ENCODE measurements around the gene PRKG1.

The PRKG1 gene

DNA sequence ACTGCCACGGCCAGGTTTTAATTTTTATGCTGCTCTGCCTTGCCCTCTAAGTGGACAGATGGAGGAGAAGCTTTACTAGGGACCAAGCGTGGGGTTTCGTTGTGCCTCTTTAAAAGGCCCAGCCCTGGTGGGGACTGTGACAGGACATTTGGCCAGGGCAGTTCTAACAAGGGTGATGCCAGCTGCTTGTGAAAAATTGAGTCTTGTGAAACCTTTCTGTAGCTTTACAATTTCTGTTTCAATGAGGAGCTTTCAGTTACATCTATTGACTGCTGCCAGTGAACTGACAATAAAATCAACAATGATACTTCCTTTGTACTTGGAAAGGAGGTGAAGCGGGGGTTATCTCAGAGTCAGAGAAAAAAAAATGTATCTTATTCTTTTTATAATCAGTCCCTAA lies 858.2 kb downstream of the PRKG1 start:
- H3K4me1 ChIP-seq (ENCODE audit: insufficient read depth, low read length): peaks cover 5% of the 10 kb centered on the region
- no peaks in the 10 kb centered on the region for H3K9me3 ChIP-seq (ENCODE audit: low read length)
- no peaks in the 10 kb centered on the region for H3K36me3 ChIP-seq (ENCODE audit: insufficient read depth, low read length)
- no peak overlapping the region for H3K4me3 ChIP-seq (ENCODE audit: low read length)
- no peaks in the 10 kb centered on the region for H3K27me3 ChIP-seq (ENCODE audit: insufficient read depth, low read length)
- H2AFZ ChIP-seq (ENCODE audit: low read depth, low read length): no peak overlapping the region

DNA sequence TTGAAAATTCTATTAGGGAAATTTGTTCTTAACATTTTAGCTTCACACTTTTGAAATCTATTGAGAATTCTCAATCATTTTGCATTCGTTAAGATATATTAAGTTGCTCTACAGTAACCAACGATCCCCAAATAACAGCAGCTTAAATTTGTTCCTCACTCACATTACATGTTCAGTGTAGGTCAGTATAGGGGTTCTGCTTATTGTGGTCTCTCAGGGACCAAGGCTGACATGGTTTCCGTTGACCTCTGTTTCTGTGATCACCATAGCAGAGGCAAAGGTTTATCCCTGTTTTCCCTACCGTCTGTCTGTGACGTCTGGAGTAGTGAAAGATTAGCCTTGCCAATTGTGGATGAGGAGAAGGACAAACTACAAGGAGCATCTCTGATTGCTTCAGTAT lies 860.1 kb downstream of the PRKG1 start:
- H3K36me3 ChIP-seq (ENCODE audit: insufficient read depth, low read length): no peaks in the 10 kb centered on the region
- no peak overlapping the region for H2AFZ ChIP-seq (ENCODE audit: low read depth, low read length)
- no peaks in the 10 kb centered on the region for H3K27me3 ChIP-seq (ENCODE audit: insufficient read depth, low read length)
- no peaks in the 10 kb centered on the region for H3K9me3 ChIP-seq (ENCODE audit: low read length)
- peaks cover 5% of the 10 kb centered on the region for H3K4me1 ChIP-seq (ENCODE audit: insufficient read depth, low read length)
- no peak overlapping the region for H3K4me3 ChIP-seq (ENCODE audit: low read length)

DNA sequence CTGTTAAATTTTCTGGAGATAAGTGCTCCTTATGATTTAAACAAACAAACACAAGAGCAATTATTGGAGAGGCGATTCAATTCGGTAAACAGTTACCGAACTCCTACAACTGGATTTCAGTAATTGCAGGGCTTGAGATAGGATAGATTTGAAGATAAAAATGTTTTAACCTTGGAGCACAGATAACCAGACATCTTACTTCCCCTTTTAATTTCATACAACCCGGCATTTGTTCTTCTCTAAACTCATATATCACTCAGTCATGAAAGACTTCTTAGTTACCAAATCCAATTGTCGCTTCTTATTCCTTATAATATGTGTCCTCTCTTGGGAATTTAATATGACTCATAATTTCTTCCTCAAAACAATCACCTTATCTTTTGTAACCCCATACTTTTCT lies 861.1 kb downstream of the PRKG1 start:
- no peaks in the 10 kb centered on the region for H3K9me3 ChIP-seq (ENCODE audit: low read length)
- H3K27me3 ChIP-seq (ENCODE audit: insufficient read depth, low read length): no peaks in the 10 kb centered on the region
- H2AFZ ChIP-seq (ENCODE audit: low read depth, low read length): no peak overlapping the region
- no peaks in the 10 kb centered on the region for H3K36me3 ChIP-seq (ENCODE audit: insufficient read depth, low read length)
- no peak overlapping the region for H3K4me3 ChIP-seq (ENCODE audit: low read length)
- H3K4me1 ChIP-seq (ENCODE audit: insufficient read depth, low read length): peaks cover 5% of the 10 kb centered on the region

DNA sequence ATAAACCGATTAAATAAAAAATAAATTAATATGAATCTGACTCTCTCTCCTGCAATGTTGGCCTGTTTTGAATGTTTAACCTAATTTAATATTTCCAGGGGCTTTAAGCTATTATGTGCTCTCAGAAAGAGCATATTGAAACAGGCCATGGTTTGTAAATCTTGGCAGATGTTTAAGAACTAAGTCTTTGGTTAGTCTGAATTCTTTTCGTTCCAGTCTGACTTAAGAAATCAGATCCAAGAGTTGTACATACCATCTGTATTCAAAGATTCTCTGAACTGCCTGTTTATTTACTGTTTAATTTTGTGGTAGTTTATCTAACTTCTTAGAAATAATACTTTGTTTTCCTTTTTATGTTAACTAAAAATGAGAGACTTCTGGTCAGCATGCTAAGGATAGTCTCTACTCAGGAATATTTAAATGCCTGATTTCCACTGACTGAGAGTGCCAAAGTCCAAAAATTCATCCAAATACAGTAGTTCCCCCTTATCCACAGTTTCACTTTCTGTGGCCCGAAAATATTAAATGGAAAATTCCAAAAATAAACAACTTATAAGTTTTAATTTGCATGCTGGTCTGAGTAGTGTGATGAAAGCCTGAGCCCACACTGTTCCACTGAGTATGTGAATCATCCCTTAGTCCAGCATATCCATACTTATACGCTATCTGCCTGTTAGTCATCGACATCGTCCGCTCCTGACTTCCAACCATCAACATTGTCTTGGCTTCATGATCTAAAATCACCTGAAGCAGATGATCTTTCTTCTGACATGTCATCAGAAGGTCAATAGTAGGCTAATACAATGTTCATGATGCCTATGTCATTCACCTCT lies 863.2 kb downstream of the PRKG1 start:
- H3K9me3 ChIP-seq (ENCODE audit: low read length): no peaks in the 10 kb centered on the region
- no peaks in the 10 kb centered on the region for H3K36me3 ChIP-seq (ENCODE audit: insufficient read depth, low read length)
- no peaks in the 10 kb centered on the region for H3K27me3 ChIP-seq (ENCODE audit: insufficient read depth, low read length)
- H3K4me3 ChIP-seq (ENCODE audit: low read length): no peak overlapping the region
- no peak overlapping the region for H2AFZ ChIP-seq (ENCODE audit: low read depth, low read length)
- H3K4me1 ChIP-seq (ENCODE audit: insufficient read depth, low read length): peaks cover 3% of the 10 kb centered on the region

DNA sequence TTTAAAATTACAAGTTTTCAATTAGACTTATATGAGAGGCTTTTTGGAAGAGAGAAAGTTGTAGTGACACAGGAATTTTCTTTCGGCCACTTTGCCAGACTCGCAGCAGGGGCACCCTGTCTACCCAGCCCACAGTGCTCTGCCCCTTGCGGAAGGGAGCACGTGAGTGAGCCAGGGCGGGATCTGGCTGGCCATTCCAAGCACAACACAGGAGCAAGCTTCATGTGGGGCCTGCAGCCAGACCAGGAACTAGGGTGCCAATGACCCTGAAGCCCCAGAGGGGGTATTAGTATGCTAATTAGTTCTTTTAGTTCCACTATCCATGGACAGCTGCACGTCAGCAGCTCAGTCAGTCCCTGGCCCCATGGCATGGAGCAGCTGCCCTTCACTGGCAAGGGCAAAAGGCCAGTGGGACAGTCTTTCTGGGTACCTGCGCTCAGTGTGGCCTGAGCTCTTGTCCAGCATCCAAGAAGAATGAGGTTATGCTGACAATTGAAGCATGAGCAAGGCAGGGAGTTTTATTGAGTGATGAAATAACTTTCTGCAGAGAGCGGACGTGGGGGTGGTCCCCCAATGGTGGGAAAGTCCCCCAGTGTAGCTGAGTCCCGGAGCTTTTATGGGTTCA lies 876.2 kb downstream of the PRKG1 start:
- H3K27me3 ChIP-seq (ENCODE audit: insufficient read depth, low read length): no peaks in the 10 kb centered on the region
- H2AFZ ChIP-seq (ENCODE audit: low read depth, low read length): no peak overlapping the region
- no peak overlapping the region for H3K4me3 ChIP-seq (ENCODE audit: low read length)
- no peaks in the 10 kb centered on the region for H3K36me3 ChIP-seq (ENCODE audit: insufficient read depth, low read length)
- H3K9me3 ChIP-seq (ENCODE audit: low read length): peaks cover 2% of the 10 kb centered on the region
- H3K4me1 ChIP-seq (ENCODE audit: insufficient read depth, low read length): no peaks in the 10 kb centered on the region

DNA sequence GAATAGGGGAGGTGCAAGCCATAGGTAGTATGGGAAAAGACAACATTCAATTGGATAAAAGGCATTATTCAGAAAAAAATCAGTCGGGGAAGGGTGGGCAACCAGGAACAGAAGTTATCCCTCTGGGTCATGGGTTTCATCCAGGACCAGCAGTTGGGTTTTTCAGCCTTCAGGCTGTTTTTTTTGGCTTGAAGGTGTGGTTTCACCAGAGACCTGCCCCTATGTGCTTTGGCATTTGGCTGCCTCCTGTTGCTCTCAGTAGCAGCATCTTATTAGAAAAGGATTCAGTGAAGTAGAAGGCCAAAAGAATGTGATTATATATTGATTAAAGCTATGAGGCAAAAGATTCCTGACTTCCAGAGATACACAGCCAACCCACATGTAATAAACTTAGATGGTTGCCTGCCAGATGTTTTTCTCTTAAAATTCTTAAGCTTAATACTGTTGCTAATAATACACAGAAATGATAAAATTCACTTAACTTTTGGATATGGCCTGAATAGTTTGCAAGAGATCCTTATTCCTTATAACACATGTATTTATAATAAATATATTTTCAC lies 876.8 kb downstream of the PRKG1 start:
- Histone ChIP-seq H3K4me1 (ENCODE audit: insufficient read depth, low read length) (no peaks in the 10 kb centered on the region), H3K36me3 (ENCODE audit: insufficient read depth, low read length) (no peaks in the 10 kb centered on the region), H3K27me3 (ENCODE audit: insufficient read depth, low read length) (no peaks in the 10 kb centered on the region)

DNA sequence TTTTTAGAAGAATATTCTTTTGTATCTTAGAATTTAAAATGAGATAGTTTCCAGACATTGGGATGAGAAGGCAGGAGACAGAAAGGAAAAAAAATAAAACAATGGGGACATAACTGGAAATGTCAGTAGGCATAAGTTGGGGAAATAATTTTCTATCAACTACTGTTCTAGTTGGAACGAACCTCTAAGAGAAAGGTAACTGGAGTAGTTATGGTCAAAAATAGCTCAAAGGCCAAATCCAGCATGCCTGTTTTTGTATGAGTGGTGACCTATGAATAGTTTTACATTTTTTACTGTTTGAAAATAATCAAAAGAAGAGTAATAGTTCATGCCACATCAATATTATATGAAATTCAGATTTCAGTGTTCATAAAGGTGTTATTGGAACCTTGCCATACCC lies 877.3 kb downstream of the PRKG1 start:
- H3K4me1 ChIP-seq (ENCODE audit: insufficient read depth, low read length): no peaks in the 10 kb centered on the region
- no peaks in the 10 kb centered on the region for H3K27me3 ChIP-seq (ENCODE audit: insufficient read depth, low read length)
- H2AFZ ChIP-seq (ENCODE audit: low read depth, low read length): no peak overlapping the region
- no peaks in the 10 kb centered on the region for H3K36me3 ChIP-seq (ENCODE audit: insufficient read depth, low read length)
- H3K9me3 ChIP-seq (ENCODE audit: low read length): peaks cover 2% of the 10 kb centered on the region
- no peak overlapping the region for H3K4me3 ChIP-seq (ENCODE audit: low read length)

More for the DNA sequence above, 876.8 kb downstream of the PRKG1 start:
- Histone ChIP-seq H2AFZ (ENCODE audit: low read depth, low read length) (no peak overlapping the region), H3K9me3 (ENCODE audit: low read length) (peaks cover 2% of the 10 kb centered on the region), H3K4me3 (ENCODE audit: low read length) (no peak overlapping the region)

DNA sequence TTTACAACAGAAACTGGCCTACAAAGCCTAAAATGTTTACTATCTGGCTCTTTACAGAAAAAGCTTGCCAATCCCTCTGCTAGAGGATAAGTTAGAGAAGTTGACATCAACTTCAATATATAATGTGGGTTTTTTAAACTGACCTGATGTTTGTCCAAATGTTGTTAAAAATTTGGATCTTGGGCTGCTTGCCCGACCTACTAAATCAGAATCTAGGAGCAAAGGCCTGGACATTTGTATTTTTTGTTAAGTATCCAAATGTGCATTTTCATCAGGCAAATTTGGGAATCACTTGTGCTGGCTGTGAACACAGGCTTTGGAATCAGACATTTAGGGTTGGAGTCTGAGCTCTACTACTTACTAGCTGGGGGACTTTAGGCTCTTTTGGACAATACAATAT lies 877.8 kb downstream of the PRKG1 start:
- Histone ChIP-seq H2AFZ (ENCODE audit: low read depth, low read length) (no peak overlapping the region), H3K9me3 (ENCODE audit: low read length) (peaks cover 2% of the 10 kb centered on the region), H3K27me3 (ENCODE audit: insufficient read depth, low read length) (no peaks in the 10 kb centered on the region), H3K4me1 (ENCODE audit: insufficient read depth, low read length) (no peaks in the 10 kb centered on the region), H3K4me3 (ENCODE audit: low read length) (no peak overlapping the region), H3K36me3 (ENCODE audit: insufficient read depth, low read length) (no peaks in the 10 kb centered on the region)

DNA sequence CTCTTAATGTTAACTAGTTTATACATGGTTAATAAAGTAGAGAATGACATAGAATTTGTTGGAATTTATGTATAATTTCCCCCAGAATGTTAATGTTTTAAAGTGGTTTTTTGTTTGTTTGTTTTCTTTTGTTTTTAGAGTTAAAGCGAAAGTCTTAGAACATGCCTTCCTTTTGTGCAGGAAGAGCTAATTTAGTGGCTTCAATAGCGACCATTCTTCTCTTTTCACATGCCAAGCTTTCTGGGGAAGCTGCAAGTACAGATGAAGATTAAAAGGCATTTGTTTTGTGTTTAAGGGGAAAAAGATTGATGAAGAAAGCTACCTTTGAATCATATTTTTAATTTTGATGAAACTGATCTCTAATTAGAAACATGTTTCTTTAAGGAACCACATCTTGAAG lies 881.4 kb downstream of the PRKG1 start:
- Histone ChIP-seq H3K4me1 (ENCODE audit: insufficient read depth, low read length) (no peaks in the 10 kb centered on the region), H2AFZ (ENCODE audit: low read depth, low read length) (no peak overlapping the region), H3K36me3 (ENCODE audit: insufficient read depth, low read length) (no peaks in the 10 kb centered on the region), H3K9me3 (ENCODE audit: low read length) (no peaks in the 10 kb centered on the region), H3K27me3 (ENCODE audit: insufficient read depth, low read length) (no peaks in the 10 kb centered on the region), H3K4me3 (ENCODE audit: low read length) (no peak overlapping the region)

DNA sequence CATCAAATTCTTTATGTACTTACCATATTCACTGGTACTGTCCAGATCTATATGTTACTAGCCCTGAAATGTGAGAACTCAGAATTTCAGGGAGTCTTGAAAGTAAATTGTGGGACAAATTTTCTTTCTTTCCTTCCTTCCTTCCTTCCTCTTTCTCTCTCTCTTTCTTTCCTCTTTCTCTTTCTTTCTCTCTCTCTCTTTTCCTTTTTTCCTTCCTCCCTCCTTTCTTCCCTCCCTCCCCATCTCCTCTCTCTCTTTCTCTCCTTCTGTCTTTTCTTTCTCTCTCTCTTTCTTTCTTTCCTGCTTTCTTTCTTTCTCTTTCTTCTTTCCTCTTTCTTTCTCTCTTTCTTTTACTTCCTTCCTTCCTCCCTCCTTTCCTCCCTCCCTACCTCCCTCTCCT lies 882.5 kb downstream of the PRKG1 start:
- no peaks in the 10 kb centered on the region for H3K36me3 ChIP-seq (ENCODE audit: insufficient read depth, low read length)
- H3K4me1 ChIP-seq (ENCODE audit: insufficient read depth, low read length): no peaks in the 10 kb centered on the region
- H3K27me3 ChIP-seq (ENCODE audit: insufficient read depth, low read length): no peaks in the 10 kb centered on the region
- H3K9me3 ChIP-seq (ENCODE audit: low read length): no peaks in the 10 kb centered on the region
- H3K4me3 ChIP-seq (ENCODE audit: low read length): no peak overlapping the region
- H2AFZ ChIP-seq (ENCODE audit: low read depth, low read length): no peak overlapping the region

DNA sequence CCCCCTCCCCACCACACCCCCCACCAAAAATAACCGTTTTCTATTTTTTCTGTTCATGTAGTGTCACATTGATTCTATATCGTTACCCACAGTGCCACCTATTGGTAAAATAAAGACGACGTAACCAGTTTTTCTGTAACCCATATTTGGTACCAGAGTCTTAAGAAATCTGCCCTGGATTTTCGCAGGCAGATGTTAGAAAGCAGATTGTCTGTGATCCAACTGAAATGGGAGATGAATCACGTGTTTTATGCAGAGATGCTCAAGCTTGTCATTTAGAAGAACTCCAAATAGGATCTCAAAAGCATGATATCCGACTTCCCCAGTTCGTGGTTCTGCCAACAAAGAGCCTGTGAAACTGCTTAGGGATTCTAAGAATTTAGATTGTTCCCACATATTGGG lies 886.2 kb downstream of the PRKG1 start:
- peak overlapping the region; percentile 53 for H2AFZ ChIP-seq (ENCODE audit: low read depth, low read length)
- no peaks in the 10 kb centered on the region for H3K9me3 ChIP-seq (ENCODE audit: low read length)
- no peaks in the 10 kb centered on the region for H3K27me3 ChIP-seq (ENCODE audit: insufficient read depth, low read length)
- H3K36me3 ChIP-seq (ENCODE audit: insufficient read depth, low read length): no peaks in the 10 kb centered on the region
- H3K4me1 ChIP-seq (ENCODE audit: insufficient read depth, low read length): no peaks in the 10 kb centered on the region
- no peak overlapping the region for H3K4me3 ChIP-seq (ENCODE audit: low read length)

DNA sequence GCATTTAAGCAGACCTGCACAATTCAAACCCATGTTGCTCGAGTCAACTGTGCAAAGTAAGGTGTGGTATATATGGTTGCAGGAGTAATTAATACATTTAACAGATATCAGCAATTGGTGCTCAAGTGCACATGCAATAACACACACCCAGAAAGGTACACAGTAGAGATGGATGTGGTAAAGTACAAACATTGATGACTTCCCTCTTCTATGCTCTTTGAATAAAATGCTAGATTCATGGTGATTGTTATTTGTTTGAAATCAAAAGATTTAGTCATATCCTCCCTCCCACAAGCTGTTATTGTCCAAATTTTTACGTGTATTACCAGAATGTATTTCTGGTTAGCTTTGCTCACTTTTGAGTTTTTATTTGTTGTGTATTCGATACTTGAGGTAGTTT lies 887.1 kb downstream of the PRKG1 start:
- H3K4me3 ChIP-seq (ENCODE audit: low read length): no peak overlapping the region
- H3K9me3 ChIP-seq (ENCODE audit: low read length): no peaks in the 10 kb centered on the region
- no peaks in the 10 kb centered on the region for H3K27me3 ChIP-seq (ENCODE audit: insufficient read depth, low read length)
- no peak overlapping the region for H2AFZ ChIP-seq (ENCODE audit: low read depth, low read length)
- no peaks in the 10 kb centered on the region for H3K4me1 ChIP-seq (ENCODE audit: insufficient read depth, low read length)
- no peaks in the 10 kb centered on the region for H3K36me3 ChIP-seq (ENCODE audit: insufficient read depth, low read length)

DNA sequence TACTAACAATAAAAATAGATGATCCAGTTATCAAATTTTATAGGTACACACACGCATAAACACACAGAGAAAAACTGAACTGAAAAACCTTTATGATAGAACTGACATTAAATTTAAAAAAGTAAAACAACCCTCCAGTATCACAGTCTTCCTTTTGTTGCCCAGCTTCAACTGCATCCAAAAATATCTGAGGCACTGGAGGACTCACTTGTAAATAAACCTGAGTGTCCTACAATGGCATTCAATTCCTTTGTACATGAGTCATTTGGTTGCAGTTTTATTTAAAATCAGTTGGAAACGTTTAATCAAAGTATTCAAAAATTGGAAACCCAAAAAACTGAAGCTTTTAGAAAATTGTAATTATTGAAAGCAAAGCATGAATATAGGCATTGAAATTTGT lies 890.3 kb downstream of the PRKG1 start:
- Histone ChIP-seq H3K9me3 (ENCODE audit: low read length) (no peaks in the 10 kb centered on the region), H3K4me3 (ENCODE audit: low read length) (no peak overlapping the region), H2AFZ (ENCODE audit: low read depth, low read length) (no peak overlapping the region), H3K4me1 (ENCODE audit: insufficient read depth, low read length) (no peaks in the 10 kb centered on the region), H3K36me3 (ENCODE audit: insufficient read depth, low read length) (no peaks in the 10 kb centered on the region), H3K27me3 (ENCODE audit: insufficient read depth, low read length) (no peaks in the 10 kb centered on the region)
